GM19397 (cell line): ENCODE measurements around the gene MIAT.

Experiments used
- ATAC-seq: cut with Tn5 transposase; IDR thresholded peaks from one replicate; pipeline ENCODE4 v1.9.1; 2021; ENCODE audit warnings: mild to moderate bottlenecking, moderate library complexity; ENCODE audit not compliant: unreplicated experiment

The MIAT gene

DNA sequence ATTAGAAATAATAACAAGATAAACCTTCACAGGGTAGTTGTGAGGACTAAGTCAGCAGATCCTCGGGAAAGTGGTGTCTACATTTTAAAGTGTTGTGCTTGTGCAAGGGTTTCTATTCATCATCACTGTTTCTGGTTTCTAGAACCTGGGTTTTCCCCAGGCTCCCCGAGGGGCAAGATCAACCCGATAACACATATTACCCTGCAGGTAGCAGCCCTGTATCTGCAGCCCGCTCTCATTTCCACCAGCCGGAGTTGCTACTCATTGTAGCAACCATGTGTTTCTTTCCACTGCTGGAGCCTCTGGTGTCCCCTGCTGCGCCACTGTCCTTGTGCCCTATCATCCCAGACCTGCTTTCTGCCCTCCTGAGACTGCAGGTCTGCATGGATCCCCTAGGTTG is 67.0 kb downstream of the MIAT start:
- ATAC-seq: no peak

DNA sequence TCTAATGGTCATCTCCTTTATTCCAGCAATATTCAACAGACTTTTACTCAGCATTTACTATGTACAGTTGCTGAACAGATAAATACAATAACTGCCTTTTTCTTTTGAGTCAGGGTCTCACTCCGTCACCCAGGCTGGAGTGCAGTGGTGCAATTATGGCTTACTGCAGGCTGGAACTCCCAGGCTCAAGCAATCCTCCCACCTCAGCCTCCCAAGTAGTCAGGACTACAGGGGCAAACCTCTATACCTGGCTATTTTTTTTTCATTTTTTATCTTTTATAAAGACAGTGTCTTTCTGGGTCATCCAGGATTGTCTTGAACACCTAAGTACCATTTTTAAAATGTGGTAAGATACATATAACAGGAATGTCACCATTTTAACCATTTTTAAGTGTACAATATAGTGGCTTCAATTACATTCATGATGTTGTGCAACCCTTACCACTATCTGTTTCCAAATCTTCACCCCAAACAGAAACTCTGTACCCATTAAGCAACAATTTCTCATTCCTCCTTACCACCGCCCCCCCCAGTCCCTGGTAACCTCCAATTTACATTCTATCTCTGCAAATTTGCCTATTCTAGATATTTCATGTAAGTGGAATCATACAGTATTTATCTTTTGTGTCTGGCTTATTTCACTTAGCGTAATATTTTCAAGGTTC is 67.8 kb downstream of the MIAT start:
- no peak for ATAC-seq
